ENCODE measurements around the gene GTPBP4. TPM values are rescaled to one million over a fixed set of nuclear protein-coding genes. Genes with fewer than 3 reads are reported as not detected.

Gene GTPBP4
- total and polyA plus RNA-seq, 2 of the 8 experiments (the other 6 are each of a cell fraction or from before 2014, with no cell fraction given): 16.9 to 98.1 TPM

GRCh38 chr10:953836-954235 is 34.4 kb upstream of the GTPBP4 start:
- Histone ChIP-seq H3K4me3 (ENCODE audit: extremely low read depth in 1 of 4, insufficient read depth in 2 of 4, low read depth in 3 of 4, low read length in 4 of 4) (no peak overlapping the region), H3K23ac (ENCODE audit: insufficient read length) (no peak overlapping the region), H2BK15ac (ENCODE audit: low read length) (no peak overlapping the region)

More at GRCh38 chr10:953836-954235, 34.4 kb upstream of the GTPBP4 start:
- no peak overlapping the region for H3K4ac ChIP-seq (replicated peaks; ENCODE audit: insufficient read length, low read depth, low read length)
- no peak overlapping the region for H3K4me2 ChIP-seq (ENCODE audit: insufficient read depth in 1 of 2, low read depth in 2 of 2, low read length in 2 of 2)
- no peak for FAIRE-seq
- H3K79me2 ChIP-seq (ENCODE audit: control insufficient read depth in 1 of 2, insufficient read depth in 2 of 2, low read length in 2 of 2): no peaks in the 10 kb centered on the region
- TF ChIP-seq JUND (IDR thresholded peaks at IDR 0.05; ENCODE audit: low read length) (no peak), ATF3 (IDR thresholded peaks at IDR 0.05; ENCODE audit: insufficient read depth, low read depth, low read length) (no peak), CBX5 (IDR thresholded peaks at IDR 0.05; ENCODE audit: low read depth, low read length) (no peak), POLR2AphosphoS5 (IDR thresholded peaks at IDR 0.05; ENCODE audit: low read depth, low read length) (no peak), GABPA (IDR thresholded peaks at IDR 0.05; ENCODE audit: borderline replicate concordance, insufficient read depth, low read length) (no peak), RBBP5 (IDR thresholded peaks at IDR 0.05; ENCODE audit: borderline replicate concordance, low read depth, low read length) (no peak), CREB1 (IDR thresholded peaks at IDR 0.05) (no peak), MAFK (IDR thresholded peaks at IDR 0.05; ENCODE audit: low read depth, low read length) (no peak), SIRT6 (IDR thresholded peaks at IDR 0.05; ENCODE audit: low read length) (no peak), ATF2 (IDR thresholded peaks at IDR 0.05; ENCODE audit: low read length) (no peak), BCL11A (IDR thresholded peaks at IDR 0.05; ENCODE audit: low read depth in 2 of 2, low read length in 2 of 2) (no peak), EZH2 (IDR thresholded peaks at IDR 0.05; ENCODE audit: low read depth, low read length, severe bottlenecking) (no peak)
- no peaks in the 10 kb centered on the region for H3K79me1 ChIP-seq (ENCODE audit: low read depth, low read length)
- 97% methylated on average over 11 of the region's 11 CpGs; no CpG with 5 or more reads in 1 of the 2 experiments for WGBS, 2 experiments (ENCODE audit: extremely low coverage in 1 of 2, insufficient coverage in 1 of 2, insufficient read length in 1 of 2, insufficient replicate concordance in 2 of 2, low coverage in 1 of 2, low lambda C conversion rate in 2 of 2, missing lambda C conversion rate in 1 of 2)
- no peak overlapping the region for H3K18ac ChIP-seq (ENCODE audit: extremely low read depth, low read length)
- H3K14ac ChIP-seq (ENCODE audit: insufficient read length): no peak overlapping the region
- H2BK12ac ChIP-seq (ENCODE audit: low read depth, low read length): no peak overlapping the region
- H3K27me3 ChIP-seq (replicated peaks in 1 of 4; ENCODE audit: control insufficient read depth in 3 of 4, extremely low read depth in 1 of 4, insufficient read depth in 3 of 4, low read length in 3 of 4): no peaks in the 10 kb centered on the region
- no peak overlapping the region for H4K5ac ChIP-seq (ENCODE audit: insufficient read length, low read depth, low read length)
- no peaks in the 10 kb centered on the region for H4K20me1 ChIP-seq (replicated peaks in 1 of 2; ENCODE audit: control insufficient read depth in 1 of 2, insufficient read depth in 2 of 2, low read length in 2 of 2)
- no peak overlapping the region for H2AFZ ChIP-seq (ENCODE audit: low read length)
- H2BK120ac ChIP-seq (replicated peaks; ENCODE audit: low read depth, low read length): no peak overlapping the region
- H3K9ac ChIP-seq (replicated peaks in 1 of 4; ENCODE audit: extremely low read depth in 1 of 4, low read depth in 3 of 4, low read length in 3 of 4): no peak overlapping the region
- H2AK5ac ChIP-seq (ENCODE audit: low read depth, low read length): no peak overlapping the region
- H4K91ac ChIP-seq (replicated peaks; ENCODE audit: insufficient read length, low read length): no peak overlapping the region
- H3K36me3 ChIP-seq (ENCODE audit: control insufficient read depth in 2 of 4, insufficient read depth in 4 of 4, low read length in 3 of 4): no peaks in the 10 kb centered on the region
- H3K27ac ChIP-seq (ENCODE audit: low read depth, low read length): no peak overlapping the region
- CTCF ChIA-PET (ENCODE audit: partially characterized antibody): interaction anchor here (0.7 to 1.8 kb wide), 3 partner anchors 9 to 372 kb away, joined by 3 to 6 read pairs (median 3); no protein-coding TSS in a partner anchor
- POLR2A ChIA-PET (ENCODE audit: partially characterized antibody): interaction anchor here (1.2 kb wide), 1 partner anchor 17 kb away, joined by 4 read pairs; no protein-coding TSS in a partner anchor
- H3K23me2 ChIP-seq (ENCODE audit: low read depth, low read length): no peaks in the 10 kb centered on the region
- H4K8ac ChIP-seq (ENCODE audit: extremely low read depth, insufficient read depth, low read length): no peak overlapping the region
- no peak overlapping the region for H3K56ac ChIP-seq (replicated peaks; ENCODE audit: insufficient read length, low read depth, low read length)
- H2BK20ac ChIP-seq (ENCODE audit: low read length): no peak overlapping the region
- no peaks in the 10 kb centered on the region; a peak in 2 of 7 replicates for H3K4me1 ChIP-seq (replicated peaks in 1 of 4; ENCODE audit: control insufficient read depth in 3 of 4, insufficient read depth in 4 of 4, low read length in 3 of 4)
- no peak for DNase-seq (ENCODE audit: low read depth in 1 of 2, low spot score in 2 of 2)
- H2BK5ac ChIP-seq (ENCODE audit: low read depth, low read length): no peak overlapping the region
- H3K9me3 ChIP-seq (ENCODE audit: insufficient read depth in 2 of 2, low read depth in 1 of 2, low read length in 1 of 2): no peaks in the 10 kb centered on the region

All from H1 (cell line).